ENCODE results near the gene PEX5L. TPM values are rescaled to one million over a fixed set of nuclear protein-coding genes. Genes with fewer than 3 reads are reported as not detected.
"Not testable (repeated sequence)": the region's sequence is repeated elsewhere in the genome, so short reads cannot be mapped to it uniquely, and the experiment has no call there.

PEX5L gene
- polyA plus RNA-seq, 2 of the 4 experiments (the other 2 are of a cell fraction): 0.06 to 0.08 TPM

DNA sequence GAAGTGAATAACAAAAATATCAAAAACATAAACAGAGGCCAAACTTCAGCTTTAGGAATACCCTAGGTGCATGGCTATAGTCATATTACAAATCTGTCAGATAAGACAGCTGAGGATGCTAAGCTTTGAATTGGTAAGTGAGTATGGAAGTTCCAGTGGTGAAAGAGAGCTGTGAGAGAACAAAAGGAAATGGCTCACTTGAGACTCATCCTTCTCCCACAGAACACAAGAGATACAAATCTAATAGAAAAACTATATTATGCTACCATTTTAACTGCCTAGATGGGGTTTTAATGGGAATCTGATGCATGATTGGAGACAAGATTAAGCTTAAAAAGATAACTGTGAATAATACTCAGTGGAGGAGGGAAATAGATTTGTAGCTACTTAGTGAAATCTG, 21.5 kb upstream of the PEX5L start (continued):
- TF ChIP-seq BHLHE40 (IDR thresholded peaks at IDR 0.05; ENCODE audit: low read depth, low read length) (no peak), NR3C1 (IDR thresholded peaks at IDR 0.05) (no peak), EP300 (IDR thresholded peaks at IDR 0.05) (no peak), ZFP36 (IDR thresholded peaks at IDR 0.05; ENCODE audit: borderline replicate concordance, partially characterized antibody) (no peak), GATA3 (IDR thresholded peaks at IDR 0.05; ENCODE audit: borderline replicate concordance) (no peak), CEBPB (IDR thresholded peaks at IDR 0.05) (no peak), FOSL2 (IDR thresholded peaks at IDR 0.05) (no peak), FOSL2 (CRISPR knock-in tag; IDR thresholded peaks at IDR 0.05) (no peak), EHMT2 (IDR thresholded peaks at IDR 0.05; ENCODE audit: low read depth) (no peak), PHF8 (IDR thresholded peaks at IDR 0.05; ENCODE audit: borderline replicate concordance, low read depth) (no peak)

DNA sequence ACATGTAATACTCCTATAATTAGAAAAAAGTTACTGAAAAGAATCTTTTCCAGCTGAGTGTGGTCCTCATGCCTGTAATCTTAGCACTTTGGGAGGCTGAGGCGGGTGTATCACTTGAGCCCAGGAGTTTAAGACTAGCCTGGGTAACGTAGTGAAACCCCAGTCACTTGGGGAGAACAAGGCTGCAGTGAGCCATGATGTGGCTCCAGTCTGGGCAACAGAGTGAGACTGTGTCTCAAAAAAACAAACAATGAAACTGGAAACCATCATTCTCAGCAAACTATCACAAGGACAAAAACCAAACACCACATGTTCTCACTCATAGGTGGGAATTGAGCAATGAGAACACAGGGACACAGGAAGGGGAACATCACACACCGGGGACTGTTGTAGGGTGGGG, 18.9 kb upstream of the PEX5L start:
- DNase-seq (ENCODE audit: low read depth in 1 of 2, low spot score in 1 of 2); CTCF ChIA-PET; H3K9me3 ChIP-seq; POLR2A ChIA-PET; H3K27ac ChIP-seq; ATAC-seq; FAIRE-seq; H3K4me3 ChIP-seq; H3K4me2 ChIP-seq; H3K4me1 ChIP-seq: not testable (repeated sequence)
- 14% methylated on average over 3 of the region's 3 CpGs for WGBS (ENCODE audit: missing lambda C conversion rate)

DNA sequence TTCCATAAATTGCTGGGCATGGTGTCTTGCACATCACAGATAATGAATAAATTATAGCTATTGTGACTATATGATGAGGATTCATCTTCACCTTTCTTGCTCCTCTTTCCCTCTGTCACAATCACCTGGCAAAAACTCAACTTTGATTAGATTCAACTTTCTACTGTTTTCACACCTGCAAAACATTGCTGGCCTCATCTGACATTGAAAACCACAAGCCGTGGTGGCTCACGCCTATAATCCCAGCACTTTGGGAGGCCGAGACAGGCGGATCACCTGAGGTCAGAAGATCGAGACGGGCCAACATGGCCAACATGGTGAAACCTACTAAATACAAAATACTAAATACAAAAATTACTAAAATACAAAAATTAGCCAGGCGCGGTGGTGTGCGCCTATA, 12.7 kb upstream of the PEX5L start:
- FAIRE-seq (no peak), DNase-seq (ENCODE audit: low read depth in 1 of 2, low spot score in 1 of 2) (no peak), ATAC-seq (no peak)
- Histone ChIP-seq H3K9me3 (no peaks in the 10 kb centered on the region), H3K4me1 (no peaks in the 10 kb centered on the region), H3K4me3 (no peak overlapping the region), H3K27ac (no peak overlapping the region), H3K4me2 (no peak overlapping the region)
- TF ChIP-seq ESRRA (IDR thresholded peaks at IDR 0.05; ENCODE audit: borderline replicate concordance, low read length) (no peak), CBX8 (IDR thresholded peaks at IDR 0.05) (no peak), FOXS1 (CRISPR knock-in tag; IDR thresholded peaks at IDR 0.05) (no peak), GATA3 (IDR thresholded peaks at IDR 0.05; ENCODE audit: borderline replicate concordance) (no peak), FOSL2 (IDR thresholded peaks at IDR 0.05) (no peak), FOSL2 (CRISPR knock-in tag; IDR thresholded peaks at IDR 0.05) (no peak), RCOR1 (IDR thresholded peaks at IDR 0.05; ENCODE audit: low read depth, low read length) (no peak), POLR2AphosphoS2 (conservative IDR thresholded peaks at IDR 0.05; ENCODE audit: low read length) (no peak), PHF8 (IDR thresholded peaks at IDR 0.05; ENCODE audit: borderline replicate concordance, low read depth) (no peak), NR3C1 (IDR thresholded peaks at IDR 0.05) (no peak), RFX5 (IDR thresholded peaks at IDR 0.05) (no peak)
- TF ChIP-seq, protein P1, sequence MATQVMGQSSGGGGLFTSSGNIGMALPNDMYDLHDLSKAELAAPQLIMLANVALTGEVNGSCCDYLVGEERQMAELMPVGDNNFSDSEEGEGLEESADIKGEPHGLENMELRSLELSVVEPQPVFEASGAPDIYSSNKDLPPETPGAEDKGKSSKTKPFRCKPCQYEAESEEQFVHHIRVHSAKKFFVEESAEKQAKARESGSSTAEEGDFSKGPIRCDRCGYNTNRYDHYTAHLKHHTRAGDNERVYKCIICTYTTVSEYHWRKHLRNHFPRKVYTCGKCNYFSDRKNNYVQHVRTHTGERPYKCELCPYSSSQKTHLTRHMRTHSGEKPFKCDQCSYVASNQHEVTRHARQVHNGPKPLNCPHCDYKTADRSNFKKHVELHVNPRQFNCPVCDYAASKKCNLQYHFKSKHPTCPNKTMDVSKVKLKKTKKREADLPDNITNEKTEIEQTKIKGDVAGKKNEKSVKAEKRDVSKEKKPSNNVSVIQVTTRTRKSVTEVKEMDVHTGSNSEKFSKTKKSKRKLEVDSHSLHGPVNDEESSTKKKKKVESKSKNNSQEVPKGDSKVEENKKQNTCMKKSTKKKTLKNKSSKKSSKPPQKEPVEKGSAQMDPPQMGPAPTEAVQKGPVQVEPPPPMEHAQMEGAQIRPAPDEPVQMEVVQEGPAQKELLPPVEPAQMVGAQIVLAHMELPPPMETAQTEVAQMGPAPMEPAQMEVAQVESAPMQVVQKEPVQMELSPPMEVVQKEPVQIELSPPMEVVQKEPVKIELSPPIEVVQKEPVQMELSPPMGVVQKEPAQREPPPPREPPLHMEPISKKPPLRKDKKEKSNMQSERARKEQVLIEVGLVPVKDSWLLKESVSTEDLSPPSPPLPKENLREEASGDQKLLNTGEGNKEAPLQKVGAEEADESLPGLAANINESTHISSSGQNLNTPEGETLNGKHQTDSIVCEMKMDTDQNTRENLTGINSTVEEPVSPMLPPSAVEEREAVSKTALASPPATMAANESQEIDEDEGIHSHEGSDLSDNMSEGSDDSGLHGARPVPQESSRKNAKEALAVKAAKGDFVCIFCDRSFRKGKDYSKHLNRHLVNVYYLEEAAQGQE (IDR thresholded peaks at IDR 0.05): no peak
- TF ChIP-seq, protein P2, sequence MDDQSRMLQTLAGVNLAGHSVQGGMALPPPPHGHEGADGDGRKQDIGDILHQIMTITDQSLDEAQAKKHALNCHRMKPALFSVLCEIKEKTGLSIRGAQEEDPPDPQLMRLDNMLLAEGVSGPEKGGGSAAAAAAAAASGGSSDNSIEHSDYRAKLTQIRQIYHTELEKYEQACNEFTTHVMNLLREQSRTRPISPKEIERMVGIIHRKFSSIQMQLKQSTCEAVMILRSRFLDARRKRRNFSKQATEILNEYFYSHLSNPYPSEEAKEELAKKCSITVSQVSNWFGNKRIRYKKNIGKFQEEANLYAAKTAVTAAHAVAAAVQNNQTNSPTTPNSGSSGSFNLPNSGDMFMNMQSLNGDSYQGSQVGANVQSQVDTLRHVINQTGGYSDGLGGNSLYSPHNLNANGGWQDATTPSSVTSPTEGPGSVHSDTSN (IDR thresholded peaks at IDR 0.05): no peak
- TF ChIP-seq, protein P3, sequence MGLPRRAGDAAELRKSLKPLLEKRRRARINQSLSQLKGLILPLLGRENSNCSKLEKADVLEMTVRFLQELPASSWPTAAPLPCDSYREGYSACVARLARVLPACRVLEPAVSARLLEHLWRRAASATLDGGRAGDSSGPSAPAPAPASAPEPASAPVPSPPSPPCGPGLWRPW (IDR thresholded peaks at IDR 0.05): no peak
- 49% methylated on average over 9 of the region's 9 CpGs for WGBS (ENCODE audit: missing lambda C conversion rate)
- CTCF ChIA-PET: no interaction called here
- POLR2A ChIA-PET: no interaction called here

All from A549 (cell line).